ENCODE data around the gene NOC4L.
A peak's percentile ranks its signal among the peaks of the same experiment; 100 is the strongest.
"Not testable (repeated sequence)": the region's sequence is repeated elsewhere in the genome, so short reads cannot be mapped to it uniquely, and the experiment has no call there.

NOC4L gene

GRCh38 chr12:132144115-132144809, at the start of gene NOC4L, which contains the start of gene DDX51:
Gene NOC4L (plus strand): TSS chr12:132144457. CDS start chr12:132144489, 32 bp downstream.
Gene DDX51 (minus strand): TSS chr12:132144319. CDS start chr12:132144296, 23 bp downstream.
- Mint-ChIP-seq H3K9me3 (no peaks in the 10 kb centered on the region), H3K36me3 (ENCODE audit: low read depth) (peaks cover 8% of the 10 kb centered on the region), H3K27ac (peak within 1 kb of the TSS; percentile 97), H3K4me1 (ENCODE audit: low read depth) (peaks cover 19% of the 10 kb centered on the region), H3K27me3 (ENCODE audit: low read depth) (no peaks in the 10 kb centered on the region), H3K4me3 (peak within 1 kb of the TSS; percentile 91)
- DNase-seq (ENCODE audit: low spot score), result peak; percentile 97

- H3K36me3 Mint-ChIP-seq (ENCODE audit: low read depth), result peaks cover 45% of the 10 kb centered on the region
- H3K4me1 Mint-ChIP-seq (ENCODE audit: low read depth), result peaks cover 13% of the 10 kb centered on the region
- DNase-seq (ENCODE audit: low spot score), result no peak
- peak overlapping the region; percentile 25 for H3K4me3 Mint-ChIP-seq
- H3K27ac Mint-ChIP-seq, result peak overlapping the region; percentile 89
- H3K9me3 Mint-ChIP-seq, result peaks cover 15% of the 10 kb centered on the region
- H3K27me3 Mint-ChIP-seq (ENCODE audit: low read depth), result no peaks in the 10 kb centered on the region
These were observed 48.5 kb upstream of the NOC4L start for GRCh38 chr12:132095520-132096409.

GRCh38 chr12:132099739-132100138, 44.5 kb upstream of the NOC4L start:
- H3K27ac Mint-ChIP-seq, result no peak overlapping the region
- no peak for DNase-seq (ENCODE audit: low spot score)
- no peak overlapping the region for H3K4me3 Mint-ChIP-seq
- peaks cover 15% of the 10 kb centered on the region for H3K9me3 Mint-ChIP-seq
- H3K4me1 Mint-ChIP-seq (ENCODE audit: low read depth), result peaks cover 13% of the 10 kb centered on the region
- peaks cover 35% of the 10 kb centered on the region for H3K36me3 Mint-ChIP-seq (ENCODE audit: low read depth)
- no peaks in the 10 kb centered on the region for H3K27me3 Mint-ChIP-seq (ENCODE audit: low read depth)

- Mint-ChIP-seq H3K9me3 (peaks cover 13% of the 10 kb centered on the region), H3K4me3 (no peak overlapping the region)
These were observed 43.8 kb upstream of the NOC4L start for GRCh38 chr12:132100306-132101065.

GRCh38 chr12:132102297-132102696, 42.0 kb upstream of the NOC4L start:
- H3K27me3 Mint-ChIP-seq (ENCODE audit: low read depth), result no peaks in the 10 kb centered on the region
- peaks cover 19% of the 10 kb centered on the region for H3K36me3 Mint-ChIP-seq (ENCODE audit: low read depth)
- H3K9me3 Mint-ChIP-seq, result no peaks in the 10 kb centered on the region
- no peak for DNase-seq (ENCODE audit: low spot score)
- H3K27ac Mint-ChIP-seq, result no peak overlapping the region
- H3K4me3 Mint-ChIP-seq, result no peak overlapping the region
- H3K4me1 Mint-ChIP-seq (ENCODE audit: low read depth), result peaks cover 4% of the 10 kb centered on the region

More at GRCh38 chr12:132100306-132101065, 43.8 kb upstream of the NOC4L start:
- Mint-ChIP-seq H3K36me3 (ENCODE audit: low read depth) (peaks cover 32% of the 10 kb centered on the region), H3K27me3 (ENCODE audit: low read depth) (no peaks in the 10 kb centered on the region), H3K27ac (no peak overlapping the region), H3K4me1 (ENCODE audit: low read depth) (peaks cover 12% of the 10 kb centered on the region)
- no peak for DNase-seq (ENCODE audit: low spot score)

GRCh38 chr12:132103072-132103471, 41.2 kb upstream of the NOC4L start:
- H3K4me1 Mint-ChIP-seq (ENCODE audit: low read depth); H3K27ac Mint-ChIP-seq; DNase-seq (ENCODE audit: low spot score); H3K9me3 Mint-ChIP-seq; H3K4me3 Mint-ChIP-seq; H3K27me3 Mint-ChIP-seq (ENCODE audit: low read depth): not testable (repeated sequence)
- peaks cover 15% of the 10 kb centered on the region for H3K36me3 Mint-ChIP-seq (ENCODE audit: low read depth)

GRCh38 chr12:132103542-132104308, 40.5 kb upstream of the NOC4L start:
- H3K4me3 Mint-ChIP-seq, result no peak overlapping the region
- H3K27me3 Mint-ChIP-seq (ENCODE audit: low read depth), result no peaks in the 10 kb centered on the region
- H3K36me3 Mint-ChIP-seq (ENCODE audit: low read depth), result peaks cover 16% of the 10 kb centered on the region

GRCh38 chr12:132105467-132105866, 38.8 kb upstream of the NOC4L start:
- no peak for DNase-seq (ENCODE audit: low spot score)
- H3K9me3 Mint-ChIP-seq, result no peaks in the 10 kb centered on the region
- no peak overlapping the region for H3K27ac Mint-ChIP-seq
- H3K4me3 Mint-ChIP-seq, result no peak overlapping the region
- H3K4me1 Mint-ChIP-seq (ENCODE audit: low read depth), result peaks cover 3% of the 10 kb centered on the region
- H3K36me3 Mint-ChIP-seq (ENCODE audit: low read depth), result peaks cover 18% of the 10 kb centered on the region
- no peaks in the 10 kb centered on the region for H3K27me3 Mint-ChIP-seq (ENCODE audit: low read depth)

More at GRCh38 chr12:132103542-132104308, 40.5 kb upstream of the NOC4L start:
- Mint-ChIP-seq H3K27ac (no peak overlapping the region), H3K9me3 (no peaks in the 10 kb centered on the region), H3K4me1 (ENCODE audit: low read depth) (peaks cover 1% of the 10 kb centered on the region)
- DNase-seq (ENCODE audit: low spot score), result no peak

- Mint-ChIP-seq H3K4me3 (no peak overlapping the region), H3K36me3 (ENCODE audit: low read depth) (peaks cover 23% of the 10 kb centered on the region), H3K27me3 (ENCODE audit: low read depth) (no peaks in the 10 kb centered on the region), H3K9me3 (no peaks in the 10 kb centered on the region), H3K4me1 (ENCODE audit: low read depth) (peaks cover 3% of the 10 kb centered on the region), H3K27ac (no peak overlapping the region)
- no peak for DNase-seq (ENCODE audit: low spot score)
These were observed 37.3 kb upstream of the NOC4L start for GRCh38 chr12:132106921-132107320.

- no peak overlapping the region for H3K4me3 Mint-ChIP-seq
- peaks cover 3% of the 10 kb centered on the region for H3K4me1 Mint-ChIP-seq (ENCODE audit: low read depth)
- H3K36me3 Mint-ChIP-seq (ENCODE audit: low read depth), result peaks cover 23% of the 10 kb centered on the region
- H3K27me3 Mint-ChIP-seq (ENCODE audit: low read depth), result no peaks in the 10 kb centered on the region
- no peak overlapping the region for H3K27ac Mint-ChIP-seq
- DNase-seq (ENCODE audit: low spot score), result no peak
- no peaks in the 10 kb centered on the region for H3K9me3 Mint-ChIP-seq
These were observed 35.9 kb upstream of the NOC4L start for GRCh38 chr12:132108211-132108832.

- Mint-ChIP-seq H3K27ac (no peak overlapping the region), H3K36me3 (ENCODE audit: low read depth) (peaks cover 28% of the 10 kb centered on the region)
These were observed 34.5 kb upstream of the NOC4L start for GRCh38 chr12:132109741-132110140.

GRCh38 chr12:132110677-132111076, 33.6 kb upstream of the NOC4L start:
- no peak for DNase-seq (ENCODE audit: low spot score)
- Mint-ChIP-seq H3K4me3 (no peak overlapping the region), H3K9me3 (no peaks in the 10 kb centered on the region), H3K27me3 (ENCODE audit: low read depth) (no peaks in the 10 kb centered on the region), H3K27ac (no peak overlapping the region), H3K36me3 (ENCODE audit: low read depth) (peaks cover 29% of the 10 kb centered on the region), H3K4me1 (ENCODE audit: low read depth) (peaks cover 3% of the 10 kb centered on the region)

More at GRCh38 chr12:132109741-132110140, 34.5 kb upstream of the NOC4L start:
- H3K4me3 Mint-ChIP-seq, result no peak overlapping the region
- H3K9me3 Mint-ChIP-seq, result no peaks in the 10 kb centered on the region
- DNase-seq (ENCODE audit: low spot score), result no peak
- H3K27me3 Mint-ChIP-seq (ENCODE audit: low read depth), result no peaks in the 10 kb centered on the region
- peaks cover 3% of the 10 kb centered on the region for H3K4me1 Mint-ChIP-seq (ENCODE audit: low read depth)

All from T-helper 2 cell treated with Interferon-gamma antibody and Interleukin-4, amounts not matched to agents 5 μg/mL and 100 μg/mL, for 36 hours (primary cell).